HTR-8/SVneo (cell line): ENCODE data around the gene FNDC1.

Experiments used
- DNase-seq: peaks from one replicate; pipeline ENCODE4 v3.0.0; 2011; ENCODE audit warnings: low spot score, mixed read lengths; ENCODE audit not compliant: insufficient read length
- FAIRE-seq: peaks from 2 replicates; lab custom pipeline; 2011; peaks lifted over from hg19 to GRCh38; lab: Jason Lieb, UNC

FNDC1 gene

DNA sequence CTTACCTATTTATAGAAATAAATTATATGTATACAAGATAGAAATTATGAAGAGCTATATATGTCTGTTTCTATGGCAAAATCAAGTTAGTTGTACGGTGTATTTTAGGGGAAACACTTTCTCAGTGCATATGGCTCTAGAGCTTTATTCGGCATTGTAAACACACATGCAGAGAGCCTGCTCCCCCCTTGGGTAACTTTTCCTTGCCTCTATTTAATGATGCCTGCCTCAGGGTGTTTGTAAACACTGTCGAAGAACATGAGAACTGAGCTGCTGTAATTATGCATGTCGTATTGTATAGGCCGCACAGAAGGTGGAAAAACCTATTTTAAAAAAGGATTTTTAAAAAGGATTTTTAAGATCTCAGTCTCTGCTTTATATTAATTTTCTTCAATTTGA lies 133.4 kb downstream of the FNDC1 start:
- FAIRE-seq (no peak), DNase-seq (no peak)

DNA sequence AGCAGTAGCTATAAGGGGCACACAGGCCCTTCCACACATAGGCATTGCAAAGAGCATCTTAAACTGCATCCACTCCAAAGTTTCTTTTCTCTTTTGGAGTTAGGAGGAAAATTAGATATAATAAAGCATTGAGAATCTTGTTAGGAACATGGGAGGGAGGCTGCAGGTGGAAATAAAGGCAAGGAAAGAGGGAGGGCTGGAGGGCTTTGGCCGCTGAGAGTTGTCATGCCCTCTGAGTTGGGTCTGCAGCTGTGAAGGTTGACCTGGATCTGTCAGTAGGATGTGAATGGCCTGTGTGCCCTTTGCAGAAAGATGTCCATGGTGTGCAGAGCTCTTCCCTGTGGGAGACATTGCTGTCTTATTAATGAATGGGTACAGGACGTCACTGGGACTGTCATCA lies 134.0 kb downstream of the FNDC1 start:
- FAIRE-seq (no peak), DNase-seq (no peak)

DNA sequence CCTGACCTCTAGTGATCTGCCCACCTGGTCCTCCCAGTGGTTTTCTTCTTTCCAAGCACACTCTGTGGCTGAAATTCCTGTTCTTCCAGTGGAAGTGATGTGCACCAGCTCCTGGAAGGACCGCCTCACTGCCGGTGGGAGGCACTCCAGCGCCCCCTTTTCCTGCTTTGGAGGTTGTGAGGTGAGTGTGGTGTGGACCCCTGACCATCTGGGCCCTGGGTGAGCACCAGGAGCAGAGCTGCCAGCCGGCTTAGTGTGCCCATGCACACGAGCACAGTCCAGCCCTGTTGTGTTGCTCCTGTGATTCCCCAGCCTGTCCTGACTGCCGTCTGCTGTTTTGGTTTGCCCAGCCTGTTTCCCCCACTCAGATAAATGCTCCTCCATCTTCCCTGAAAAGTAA lies 134.6 kb downstream of the FNDC1 start:
- DNase-seq (no peak), FAIRE-seq (no peak)

DNA sequence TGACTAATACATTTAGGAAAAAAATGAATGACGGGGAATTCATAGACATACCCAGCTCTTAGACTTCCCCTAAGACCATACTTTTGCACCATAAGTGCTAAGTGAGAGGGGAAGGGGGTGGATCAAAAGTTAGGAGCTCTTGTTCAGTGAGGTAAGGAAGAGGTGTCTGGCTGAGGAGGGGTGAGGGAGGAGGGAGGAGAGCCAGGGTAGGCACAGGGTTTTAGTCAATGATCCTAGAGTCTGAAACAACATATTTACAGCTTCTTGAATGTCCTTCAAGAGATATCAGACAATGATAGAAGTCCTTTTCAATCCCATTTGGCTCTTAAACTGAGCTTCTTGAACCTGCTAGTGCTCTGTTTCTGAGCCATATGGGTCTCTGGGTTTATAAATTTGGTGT lies 135.4 kb downstream of the FNDC1 start:
- FAIRE-seq: no peak
- DNase-seq: no peak

DNA sequence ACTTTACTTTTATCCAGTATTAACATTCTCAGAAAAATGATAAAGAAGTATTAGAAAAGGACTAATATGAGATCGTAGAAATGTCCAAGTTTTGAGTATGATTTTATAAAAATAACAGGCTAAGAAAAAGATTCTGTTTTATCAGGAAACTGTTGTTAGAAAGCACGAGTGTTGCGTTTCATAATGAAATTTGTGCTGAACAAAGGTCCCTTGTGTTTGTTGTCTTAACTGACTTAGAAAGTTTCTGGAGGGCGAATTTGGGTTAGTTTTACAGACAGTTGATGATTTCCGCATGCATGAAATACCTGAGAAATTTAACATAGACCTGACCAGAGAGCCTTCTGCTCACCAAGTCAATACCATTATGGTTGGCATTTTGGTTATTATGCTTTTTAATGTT lies 136.0 kb downstream of the FNDC1 start:
- FAIRE-seq (no peak), DNase-seq (no peak)

DNA sequence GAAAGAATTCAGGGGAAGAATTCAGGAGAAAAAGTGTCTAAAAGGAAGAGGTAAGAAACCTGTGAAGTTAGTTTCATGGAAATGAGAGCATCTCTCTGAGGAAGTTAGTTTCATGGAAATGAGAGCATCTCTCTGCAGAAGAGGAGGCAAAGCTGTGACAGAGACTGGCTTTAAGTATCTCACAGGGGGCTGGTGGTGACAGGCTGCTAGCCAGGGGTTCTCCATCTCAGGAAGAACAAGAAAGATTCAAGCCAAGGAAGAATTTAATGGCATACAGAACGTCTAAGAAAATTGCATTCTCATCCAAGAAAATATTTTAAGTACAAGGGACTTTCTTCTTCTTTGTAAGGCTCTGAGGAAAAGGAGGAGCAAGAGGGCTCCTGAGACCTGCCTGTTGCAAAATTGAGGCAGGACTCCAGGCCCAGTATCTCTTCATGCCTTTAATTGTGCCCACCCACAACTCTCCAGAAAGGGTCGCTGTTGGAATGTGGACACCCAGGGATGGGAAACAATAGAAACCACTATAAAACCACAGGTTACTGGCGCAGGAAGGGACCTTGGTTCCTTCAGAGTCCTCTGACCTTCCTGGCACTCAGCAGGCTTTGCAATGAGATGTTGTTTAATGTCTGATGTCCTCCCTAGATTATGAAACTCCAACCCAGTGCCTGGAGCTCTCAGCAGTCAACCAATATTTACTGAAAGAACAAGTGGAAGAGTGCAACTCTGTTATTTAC lies 136.8 kb downstream of the FNDC1 start:
- FAIRE-seq: no peak
- DNase-seq: no peak

DNA sequence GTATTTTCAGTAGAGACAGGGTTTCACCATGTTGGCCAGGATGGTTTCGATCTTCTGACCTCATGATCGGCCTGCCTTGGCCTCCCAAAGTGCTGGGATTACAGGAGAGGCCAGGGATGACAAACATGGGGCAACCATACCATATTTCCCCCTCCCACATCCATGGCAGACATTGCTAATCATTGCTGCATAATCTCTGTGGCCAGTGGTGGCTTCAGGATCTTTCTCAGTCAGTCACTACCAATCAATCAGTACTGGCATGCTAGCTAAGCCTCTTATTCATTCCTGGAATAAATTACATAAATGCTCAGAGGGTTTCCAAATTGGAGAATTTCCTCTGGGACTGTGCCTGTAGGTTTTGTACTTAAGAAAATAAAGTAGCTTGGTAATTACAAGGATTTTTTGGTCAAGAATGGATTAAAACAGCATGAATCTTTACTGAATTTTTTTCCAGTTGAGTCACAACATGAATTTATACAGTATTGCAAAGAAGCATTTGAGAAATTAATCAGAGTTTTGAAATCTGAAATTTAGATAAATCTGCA lies 138.1 kb downstream of the FNDC1 start:
- FAIRE-seq: no peak

DNA sequence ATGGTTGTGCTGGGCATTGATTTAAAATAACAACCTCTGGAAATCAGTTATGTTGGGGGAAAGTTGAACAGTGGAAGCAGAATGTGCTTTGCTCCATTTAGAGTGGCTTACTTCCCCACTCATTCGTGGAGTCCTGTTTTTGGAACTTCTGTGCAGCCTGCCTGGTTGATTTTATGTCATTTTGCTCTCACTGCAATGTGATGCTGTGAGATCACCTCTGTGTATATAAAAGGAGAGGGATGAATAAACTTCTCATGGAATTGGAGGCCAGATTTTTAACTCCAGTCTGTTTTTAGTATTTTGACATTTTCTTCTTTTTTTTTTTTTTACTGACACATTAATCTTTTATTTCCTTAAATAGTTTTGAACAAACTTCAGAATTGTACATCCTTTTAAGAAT lies 139.0 kb downstream of the FNDC1 start:
- FAIRE-seq (no peak), DNase-seq (no peak)

More for the DNA sequence above, 138.1 kb downstream of the FNDC1 start:
- DNase-seq: no peak

DNA sequence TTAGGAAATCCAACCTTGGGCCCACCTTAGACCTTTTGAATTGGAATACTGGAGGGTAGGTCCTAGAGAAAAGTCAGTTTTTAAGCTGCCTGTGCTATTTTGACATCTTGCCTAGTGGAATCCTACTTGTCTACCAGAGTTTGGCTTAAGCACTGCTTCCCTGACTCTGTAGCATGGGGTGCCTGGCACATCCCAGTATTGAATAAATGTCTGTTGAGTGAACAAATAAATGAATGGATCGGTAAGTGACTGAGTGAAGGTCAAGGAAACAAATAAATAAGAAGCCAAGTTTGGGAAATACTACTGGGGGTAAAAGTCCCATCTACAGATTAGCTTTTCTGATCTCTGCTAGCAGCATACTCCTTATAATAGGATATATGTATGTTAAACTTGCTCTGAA lies 140.5 kb downstream of the FNDC1 start:
- FAIRE-seq (no peak), DNase-seq (no peak)

DNA sequence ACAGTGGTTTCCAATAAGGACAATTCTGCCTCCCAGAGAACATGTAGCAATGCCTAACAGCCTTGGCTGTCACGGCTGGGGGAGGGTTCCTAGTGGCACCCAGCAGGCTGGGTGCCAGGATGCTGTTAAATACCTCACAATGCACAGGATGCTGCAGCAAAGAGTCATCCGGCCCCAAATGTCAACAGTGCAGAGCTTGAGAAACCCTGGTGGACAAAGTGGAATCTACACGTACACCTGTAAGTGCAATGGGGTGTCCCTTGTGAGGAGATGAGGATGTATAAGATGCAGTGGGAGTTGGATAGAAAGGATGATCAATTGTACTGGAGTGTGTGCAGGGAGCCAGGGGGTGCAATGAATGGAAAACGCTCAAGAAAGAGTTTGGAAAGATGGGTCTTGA lies 142.4 kb downstream of the FNDC1 start:
- DNase-seq: no peak
- FAIRE-seq: no peak

DNA sequence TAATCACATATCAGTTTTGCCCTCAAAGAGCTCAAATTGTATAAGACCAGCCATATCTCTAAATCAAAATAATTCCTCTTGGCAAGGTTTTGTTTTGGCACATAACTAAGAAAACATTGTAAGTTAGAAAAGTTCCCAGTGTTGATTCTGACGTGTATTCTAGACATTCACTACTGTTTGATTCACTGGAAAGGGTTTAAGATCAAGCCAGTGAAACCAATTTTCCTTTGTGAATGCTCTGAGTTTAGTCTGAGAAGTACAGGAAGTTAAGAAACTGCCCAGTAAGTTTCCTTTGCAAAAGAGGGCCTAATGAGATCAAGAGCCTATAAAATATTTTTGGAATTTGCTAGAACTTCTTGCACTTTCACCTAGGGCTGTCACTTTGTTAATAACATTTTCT lies 143.0 kb downstream of the FNDC1 start:
- no peak for FAIRE-seq
- no peak for DNase-seq

DNA sequence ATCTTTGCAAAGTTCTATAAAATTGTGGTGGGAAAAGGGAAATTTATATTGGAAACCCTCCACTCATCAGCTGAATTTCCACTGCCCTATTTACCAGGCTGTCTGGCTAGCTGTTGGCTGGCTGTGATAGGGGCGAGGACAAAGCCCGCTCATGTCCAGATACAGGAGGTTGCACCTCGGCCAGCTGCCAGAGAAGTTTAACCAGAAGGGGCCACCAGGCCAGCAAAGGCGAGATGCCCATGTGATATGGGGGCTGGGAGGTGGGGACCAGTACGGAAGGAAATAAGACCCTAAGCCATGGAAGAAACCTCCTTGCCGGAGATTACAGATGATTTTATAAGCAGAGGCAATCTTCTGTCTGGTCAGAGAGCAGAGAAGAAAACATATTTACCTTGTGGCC lies 143.8 kb downstream of the FNDC1 start:
- FAIRE-seq (no peak), DNase-seq (no peak)

DNA sequence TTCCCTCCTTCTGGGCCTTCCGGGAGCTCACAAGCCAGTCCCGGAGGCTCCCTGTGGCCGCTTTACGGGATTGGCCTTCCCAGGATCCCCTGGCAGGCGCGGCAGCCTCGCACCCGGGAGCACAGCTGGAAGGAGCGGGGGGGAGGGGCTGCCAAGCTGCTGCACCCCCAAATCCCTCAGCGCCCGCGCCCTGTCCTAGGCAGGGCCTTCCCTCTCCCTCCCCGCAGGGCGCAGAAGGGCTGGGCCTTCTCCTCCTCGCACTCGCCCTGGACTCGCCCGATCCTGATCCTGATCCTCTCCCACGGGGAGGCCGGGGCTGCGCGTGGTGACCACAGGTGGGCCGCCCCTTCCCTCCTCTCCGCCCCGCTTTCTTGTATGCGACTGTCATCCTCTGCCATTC lies 146.4 kb downstream of the FNDC1 start:
- FAIRE-seq: no peak
- no peak for DNase-seq

DNA sequence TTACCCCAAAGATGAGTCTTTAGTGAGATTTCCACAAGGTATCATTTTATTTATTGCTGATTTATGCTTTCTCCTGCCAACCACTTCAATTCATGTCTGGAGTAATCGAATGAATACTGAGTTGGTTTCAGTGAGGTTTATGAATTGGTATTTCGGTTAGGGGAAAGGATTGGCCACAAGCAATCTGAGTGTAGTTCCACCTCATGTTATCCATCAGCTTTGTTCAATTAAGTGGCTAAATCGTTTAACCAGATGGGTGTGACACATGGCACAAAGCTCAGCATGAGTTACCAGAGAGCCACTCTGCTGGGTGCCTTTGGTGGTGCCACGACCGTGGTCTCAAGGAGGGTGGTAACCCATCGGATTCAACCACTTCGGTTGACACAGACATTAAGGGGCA lies 148.2 kb downstream of the FNDC1 start:
- FAIRE-seq (no peak), DNase-seq (no peak)

DNA sequence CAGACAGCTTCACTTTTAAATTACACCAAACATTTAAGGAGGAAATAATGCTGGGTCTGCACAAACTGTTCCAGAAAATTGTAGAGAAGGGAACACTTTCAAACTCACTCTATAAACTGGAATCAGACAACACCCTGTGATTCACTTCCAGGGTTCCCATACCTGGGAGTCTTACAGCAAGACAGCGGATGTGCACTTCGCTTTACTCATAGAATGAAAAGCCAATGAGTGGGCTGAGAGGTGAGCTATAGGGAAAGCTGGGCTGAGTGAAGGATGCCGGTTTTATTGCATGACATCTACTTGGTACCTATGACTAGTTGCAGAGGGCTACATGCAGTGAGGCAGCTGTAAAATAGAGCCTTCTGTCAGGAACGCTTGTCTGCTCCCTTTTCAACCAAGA lies 152.1 kb downstream of the FNDC1 start:
- no peak for FAIRE-seq
- DNase-seq: no peak
